GM12873 (cell line): ENCODE results near the gene RBM10.

Source experiments
- CTCF ChIP-seq: IDR thresholded peaks from 2 replicates; pipeline ENCODE4 v1.5.1; 2012; ENCODE audit warnings: low read depth, mild to moderate bottlenecking, moderate library complexity, low read length, control low read depth; ENCODE audit not compliant: insufficient read depth; ENCODE audit errors: missing control alignments

RBM10 gene

GRCh38 chrX:47198687-47199080 lies 53.7 kb downstream of the RBM10 start:
- TF ChIP-seq CTCF: no peak

GRCh38 chrX:47199286-47199685 lies 54.3 kb downstream of the RBM10 start:
- no peak for TF ChIP-seq CTCF

- no peak for TF ChIP-seq CTCF
These were observed 55.5 kb downstream of the RBM10 start for GRCh38 chrX:47200385-47201150.

- no peak for TF ChIP-seq CTCF
These were observed 56.4 kb downstream of the RBM10 start for GRCh38 chrX:47201345-47201944.

- TF ChIP-seq CTCF: no peak
These were observed 57.3 kb downstream of the RBM10 start for GRCh38 chrX:47202316-47202715.

GRCh38 chrX:47202877-47203276 lies 57.9 kb downstream of the RBM10 start:
- no peak for TF ChIP-seq CTCF

GRCh38 chrX:47204970-47205369 lies 59.9 kb downstream of the RBM10 start:
- no peak for TF ChIP-seq CTCF
